ENCODE data around the gene GPR176.

Gene GPR176

GRCh38 chr15:39797407-39797806, 122.7 kb downstream of the GPR176 start:
- Histone ChIP-seq H3K27ac (replicated peaks) (no peak overlapping the region), H3K4me3 (replicated peaks; ENCODE audit: insufficient read depth, low read length) (no peak overlapping the region), H3K27me3 (ENCODE audit: insufficient read depth, poor library complexity, severe bottlenecking) (no peaks in the 10 kb centered on the region)
- no peak for DNase-seq (ENCODE audit: low read depth in 1 of 2, low spot score in 1 of 2)
- TF ChIP-seq POLR2AphosphoS5 (IDR thresholded peaks at IDR 0.05; ENCODE audit: low read depth) (no peak), GABPA (IDR thresholded peaks at IDR 0.05; ENCODE audit: low read depth) (no peak), REST (IDR thresholded peaks at IDR 0.05; ENCODE audit: insufficient replicate concordance, low read depth) (no peak), CTCF (IDR thresholded peaks at IDR 0.05; ENCODE audit: insufficient read depth, low read length) (no peak), SPI1 (IDR thresholded peaks at IDR 0.05; ENCODE audit: borderline replicate concordance, low read depth) (no peak)

GRCh38 chr15:39796601-39797000, 123.5 kb downstream of the GPR176 start:
- H3K27ac ChIP-seq (replicated peaks) = no peak overlapping the region
- H3K4me3 ChIP-seq (replicated peaks; ENCODE audit: insufficient read depth, low read length) = no peak overlapping the region
- H3K27me3 ChIP-seq (ENCODE audit: insufficient read depth, poor library complexity, severe bottlenecking) = no peaks in the 10 kb centered on the region
- TF ChIP-seq POLR2AphosphoS5 (IDR thresholded peaks at IDR 0.05; ENCODE audit: low read depth) = no peak
- no peak for TF ChIP-seq REST (IDR thresholded peaks at IDR 0.05; ENCODE audit: insufficient replicate concordance, low read depth)
- no peak for DNase-seq (ENCODE audit: low read depth in 1 of 2, low spot score in 1 of 2)

- Histone ChIP-seq H3K27me3 (ENCODE audit: insufficient read depth, poor library complexity, severe bottlenecking) (no peaks in the 10 kb centered on the region), H3K27ac (replicated peaks) (no peak overlapping the region), H3K4me3 (replicated peaks; ENCODE audit: insufficient read depth, low read length) (no peak overlapping the region)
- TF ChIP-seq GABPA (IDR thresholded peaks at IDR 0.05; ENCODE audit: low read depth) = no peak
- no peak for TF ChIP-seq POLR2AphosphoS5 (IDR thresholded peaks at IDR 0.05; ENCODE audit: low read depth)
- DNase-seq (ENCODE audit: low read depth in 1 of 2, low spot score in 1 of 2) = no peak
Measured at GRCh38 chr15:39795486-39795885, 124.6 kb downstream of the GPR176 start.

- DNase-seq (ENCODE audit: low read depth in 1 of 2, low spot score in 1 of 2) = no peak
- H3K4me3 ChIP-seq (replicated peaks; ENCODE audit: insufficient read depth, low read length) = no peak overlapping the region
- TF ChIP-seq GABPA (IDR thresholded peaks at IDR 0.05; ENCODE audit: low read depth) = no peak
- H3K27me3 ChIP-seq (ENCODE audit: insufficient read depth, poor library complexity, severe bottlenecking) = no peaks in the 10 kb centered on the region
- H3K27ac ChIP-seq (replicated peaks) = no peak overlapping the region
Measured at GRCh38 chr15:39794954-39795353, 125.1 kb downstream of the GPR176 start.

- H3K4me3 ChIP-seq (replicated peaks; ENCODE audit: insufficient read depth, low read length) = no peak overlapping the region
- no peak for TF ChIP-seq POLR2AphosphoS5 (IDR thresholded peaks at IDR 0.05; ENCODE audit: low read depth)
- TF ChIP-seq GABPA (IDR thresholded peaks at IDR 0.05; ENCODE audit: low read depth) = no peak
- TF ChIP-seq REST (IDR thresholded peaks at IDR 0.05; ENCODE audit: insufficient replicate concordance, low read depth) = no peak
- TF ChIP-seq CTCF (IDR thresholded peaks at IDR 0.05; ENCODE audit: insufficient read depth, low read length) = no peak
- no peak for TF ChIP-seq SPI1 (IDR thresholded peaks at IDR 0.05; ENCODE audit: borderline replicate concordance, low read depth)
- H3K27me3 ChIP-seq (ENCODE audit: insufficient read depth, poor library complexity, severe bottlenecking) = no peaks in the 10 kb centered on the region
- no peak for DNase-seq (ENCODE audit: low read depth in 1 of 2, low spot score in 1 of 2)
- no peak overlapping the region for H3K27ac ChIP-seq (replicated peaks)
Measured at GRCh38 chr15:39793923-39794322, 126.1 kb downstream of the GPR176 start.
